ENCODE data around the gene BIN2. TPM values are rescaled to one million over a fixed set of nuclear protein-coding genes. Genes with fewer than 3 reads are reported as not detected.

Gene BIN2
- total and polyA plus RNA-seq, 2 of the 4 experiments (the other 2 are of a cell fraction) = not detected

DNA sequence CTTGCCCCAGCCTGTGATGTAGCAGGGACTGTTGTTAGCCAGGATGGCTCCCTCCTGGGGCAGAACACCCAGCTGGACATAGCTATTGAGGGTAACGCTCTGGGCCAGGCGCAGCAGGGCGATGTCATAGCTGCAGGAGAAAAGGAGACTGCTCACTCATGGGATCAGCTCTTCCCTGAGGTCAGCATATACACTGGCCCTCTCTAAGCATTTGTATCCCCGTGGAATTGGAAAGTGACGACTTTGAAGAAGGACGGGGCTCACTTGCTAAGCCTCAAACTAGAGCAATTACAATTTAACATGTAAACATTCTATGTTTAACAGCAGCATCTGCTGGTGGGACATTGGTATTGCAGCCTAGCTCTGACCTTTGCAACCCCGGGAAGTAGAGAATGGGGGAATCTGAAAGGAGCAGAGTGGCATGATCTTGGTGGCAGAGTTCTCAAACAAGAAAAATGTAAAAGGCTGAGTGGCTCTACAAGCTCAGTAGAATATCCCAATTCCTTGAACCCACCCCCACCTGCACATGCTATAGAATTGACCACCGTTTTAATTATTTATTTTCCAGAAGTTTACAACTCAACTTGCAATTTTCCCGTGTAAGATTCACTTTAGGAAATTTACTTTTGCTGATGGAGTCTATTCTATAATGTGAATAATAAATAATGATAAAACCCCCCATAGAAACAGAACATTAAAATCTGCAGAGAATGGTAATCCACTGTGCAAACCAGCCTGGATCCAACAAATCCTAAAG lies 17.5 kb upstream of the BIN2 start:
- Histone ChIP-seq H3K9me3 (ENCODE audit: control insufficient read depth, insufficient read depth, low read length) (no peaks in the 10 kb centered on the region), H3K4me1 (ENCODE audit: control insufficient read depth, insufficient read depth, low read length) (peaks cover 4% of the 10 kb centered on the region; the same call in 1 of the 2 replicates), H4K20me1 (ENCODE audit: insufficient read depth, low read length) (no peaks in the 10 kb centered on the region), H3K14ac (replicated peaks; ENCODE audit: low read depth, low read length) (no peak overlapping the region), H3K27ac (ENCODE audit: insufficient read depth, low read length) (no peak overlapping the region), H3K9ac (ENCODE audit: low read depth, low read length) (peak overlapping the region; percentile 49), H3K23ac (ENCODE audit: low read depth, low read length) (no peak overlapping the region), H2BK20ac (ENCODE audit: low read depth, low read length) (no peak overlapping the region), H2AFZ (replicated peaks; ENCODE audit: low read length, poor library complexity) (peak overlapping the region; percentile 94), H3K4ac (ENCODE audit: low read depth, low read length) (0 out of 2 replicates have a peak overlapping the region, but pooled peaks have one; percentile 22), H3K27me3 (ENCODE audit: control insufficient read depth, insufficient read depth, low read length) (no peaks in the 10 kb centered on the region; the same call in 1 of the 2 replicates), H2AK5ac (ENCODE audit: low read depth, low read length) (no peak overlapping the region), H2BK15ac (ENCODE audit: low read depth, low read length) (peak overlapping the region; percentile 3; the same call in 1 of the 3 replicates), H3K79me1 (ENCODE audit: low read depth in 1 of 2, low read length in 2 of 2) (no peaks in the 10 kb centered on the region), H4K8ac (ENCODE audit: low read depth in 2 of 2, low read length in 2 of 2) (peak overlapping the region in 1 of 2 experiments; percentile 69; a peak in 1 of 4 replicates), H2BK5ac (ENCODE audit: low read depth, low read length, poor library complexity, severe bottlenecking) (no peak overlapping the region), H2AK9ac (replicated peaks; ENCODE audit: low read depth, low read length, poor library complexity) (no peak overlapping the region), H3K18ac (ENCODE audit: low read depth, low read length) (no peak overlapping the region), H2BK120ac (ENCODE audit: low read depth, low read length) (no peak overlapping the region), H4K5ac (ENCODE audit: low read depth, low read length) (no peak overlapping the region; the same call in 1 of the 2 replicates), H3K9me1 (ENCODE audit: insufficient read depth, low read length) (no peaks in the 10 kb centered on the region; the same call in 1 of the 2 replicates), H4K91ac (ENCODE audit: insufficient read depth, low read depth, low read length) (no peak overlapping the region), H3K36me3 (ENCODE audit: control insufficient read depth, insufficient read depth, low read length) (no peaks in the 10 kb centered on the region), H3K56ac (ENCODE audit: extremely low read depth, insufficient read depth, low read length) (no peak overlapping the region), H3K4me3 (ENCODE audit: insufficient read depth, low read depth, low read length) (no peak overlapping the region; the same call in 1 of the 2 replicates), H3K4me2 (ENCODE audit: low read depth, low read length) (peak overlapping the region; percentile 78)
- TF ChIP-seq, protein P1, sequence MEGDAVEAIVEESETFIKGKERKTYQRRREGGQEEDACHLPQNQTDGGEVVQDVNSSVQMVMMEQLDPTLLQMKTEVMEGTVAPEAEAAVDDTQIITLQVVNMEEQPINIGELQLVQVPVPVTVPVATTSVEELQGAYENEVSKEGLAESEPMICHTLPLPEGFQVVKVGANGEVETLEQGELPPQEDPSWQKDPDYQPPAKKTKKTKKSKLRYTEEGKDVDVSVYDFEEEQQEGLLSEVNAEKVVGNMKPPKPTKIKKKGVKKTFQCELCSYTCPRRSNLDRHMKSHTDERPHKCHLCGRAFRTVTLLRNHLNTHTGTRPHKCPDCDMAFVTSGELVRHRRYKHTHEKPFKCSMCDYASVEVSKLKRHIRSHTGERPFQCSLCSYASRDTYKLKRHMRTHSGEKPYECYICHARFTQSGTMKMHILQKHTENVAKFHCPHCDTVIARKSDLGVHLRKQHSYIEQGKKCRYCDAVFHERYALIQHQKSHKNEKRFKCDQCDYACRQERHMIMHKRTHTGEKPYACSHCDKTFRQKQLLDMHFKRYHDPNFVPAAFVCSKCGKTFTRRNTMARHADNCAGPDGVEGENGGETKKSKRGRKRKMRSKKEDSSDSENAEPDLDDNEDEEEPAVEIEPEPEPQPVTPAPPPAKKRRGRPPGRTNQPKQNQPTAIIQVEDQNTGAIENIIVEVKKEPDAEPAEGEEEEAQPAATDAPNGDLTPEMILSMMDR (conservative IDR thresholded peaks at IDR 0.05; ENCODE audit: low read depth, low read length) = peak; percentile 93
- 0 out of 2 replicates have a peak, but pooled peaks have one; percentile 32 for TF ChIP-seq POLR2A (IDR thresholded peaks at IDR 0.05; ENCODE audit: low read depth, low read length)
- peak; percentile 91 for TF ChIP-seq RAD21 (IDR thresholded peaks at IDR 0.05; ENCODE audit: low read length)
- TF ChIP-seq, protein P2, sequence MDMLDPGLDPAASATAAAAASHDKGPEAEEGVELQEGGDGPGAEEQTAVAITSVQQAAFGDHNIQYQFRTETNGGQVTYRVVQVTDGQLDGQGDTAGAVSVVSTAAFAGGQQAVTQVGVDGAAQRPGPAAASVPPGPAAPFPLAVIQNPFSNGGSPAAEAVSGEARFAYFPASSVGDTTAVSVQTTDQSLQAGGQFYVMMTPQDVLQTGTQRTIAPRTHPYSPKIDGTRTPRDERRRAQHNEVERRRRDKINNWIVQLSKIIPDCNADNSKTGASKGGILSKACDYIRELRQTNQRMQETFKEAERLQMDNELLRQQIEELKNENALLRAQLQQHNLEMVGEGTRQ (IDR thresholded peaks at IDR 0.05; ENCODE audit: low read depth, low read length) = no peak
- peak; percentile 95 for TF ChIP-seq SMC3 (IDR thresholded peaks at IDR 0.05; ENCODE audit: low read depth, low read length)
- dilution Hi-C loops (cut with HindIII; ENCODE audit: low sequenced_read_pairs, unreplicated experiment) (no loop called here), in situ Hi-C loops (cut with MboI; ENCODE audit: low sequenced_read_pairs) (loop anchor here (10.0 kb wide), 2 partner anchors 257 to 517 kb away; partner anchors contain the start of gene CSRNP2), intact Hi-C loops (cut with micrococcal nuclease) (loop anchor here (1.0 to 10.0 kb wide), 5 partner anchors 72 to 514 kb away; partner anchors contain the start of gene CSRNP2)
- ChIA-PET CTCF (interaction anchor here (0.7 to 2.3 kb wide), 12 partner anchors 9 to 346 kb away, joined by 3 to 19 read pairs (median 4); partner anchors contain the start of genes CSRNP2, DAZAP2 and SMAGP), POLR2A (ENCODE audit: unreplicated experiment) (no interaction called here)
- ATAC-seq (ENCODE audit: low read depth) (peak; percentile 96), DNase-seq (peak; percentile 64)
- WGBS, 2 experiments (ENCODE audit: extremely low coverage in 2 of 2, insufficient read length in 1 of 2) = 90% methylated on average over 2 of the region's 9 CpGs; no CpG with 5 or more reads in 1 of the 2 experiments
- no TSS peak for BruUV-seq (replicated peaks)

All from IMR-90 (cell line).